KMS-11 (cell line): ENCODE results near the gene HPCAL1.

Experiments used
- H2AFZ ChIP-seq: fragments of 200-600 bp; sonication (generic); 2 replicates; pipeline ENCODE4 v1.6.1; 2016; ENCODE audit warnings: antibody characterized with exemption, mixed run types, low read depth
- H3K27ac ChIP-seq: fragments of 200-600 bp; sonication (generic); 2 replicates; pipeline ENCODE4 v1.6.1; 2016; ENCODE audit warnings: mild to moderate bottlenecking, mixed run types
- H3K27me3 ChIP-seq: fragments of 200-600 bp; sonication (generic); 2 replicates; pipeline ENCODE4 v1.6.1; 2017; ENCODE audit warnings: mild to moderate bottlenecking, low read depth, mixed run types, moderate library complexity; ENCODE audit not compliant: insufficient read depth
- H3K36me3 ChIP-seq: fragments of 200-600 bp; sonication (generic); 2 replicates; pipeline ENCODE4 v1.6.1; 2017; ENCODE audit warnings: mild to moderate bottlenecking, mixed run types; ENCODE audit not compliant: insufficient read depth
- H3K4me1 ChIP-seq: fragments of 200-600 bp; sonication (generic); 2 replicates; pipeline ENCODE4 v1.6.1; 2016; ENCODE audit warnings: mild to moderate bottlenecking, low read depth, mixed run types; ENCODE audit not compliant: poor library complexity, severe bottlenecking
- H3K4me2 ChIP-seq: fragments of 200-600 bp; sonication (generic); 2 replicates; pipeline ENCODE4 v1.7.0; 2016; ENCODE audit warnings: mild to moderate bottlenecking, mixed run types
- H3K4me3 ChIP-seq: fragments of 200-600 bp; sonication (generic); IDR thresholded peaks from 2 replicates; pipeline ENCODE4 v1.6.1; 2017; ENCODE audit warnings: low read depth, low read length, mixed read lengths; ENCODE audit not compliant: insufficient read depth
- H3K79me2 ChIP-seq: fragments of 200-600 bp; sonication (generic); 2 replicates; pipeline ENCODE4 v1.6.1; 2016; ENCODE audit warnings: low read depth, mixed run types; ENCODE audit not compliant: insufficient read depth
- H3K9ac ChIP-seq: fragments of 200-600 bp; sonication (generic); 2 replicates; pipeline ENCODE4 v1.6.1; 2016; ENCODE audit warnings: mild to moderate bottlenecking, mixed run types
- H4K20me1 ChIP-seq: fragments of 200-600 bp; sonication (generic); 2 replicates; pipeline ENCODE4 v1.6.1; 2016; ENCODE audit warnings: mild to moderate bottlenecking, mixed run types; ENCODE audit not compliant: insufficient read depth
- CTCF ChIP-seq: fragments of 200-600 bp; sonication (generic); conservative IDR thresholded peaks from 2 replicates; pipeline ENCODE4 v1.6.1; 2017; ENCODE audit warnings: low read depth, mild to moderate bottlenecking, antibody characterized with exemption, low read length, moderate library complexity, mixed read lengths

Gene HPCAL1

GRCh38 chr2:10359731-10360329 is 57.1 kb downstream of the HPCAL1 start:
- no peaks in the 10 kb centered on the region for H3K79me2 ChIP-seq
- no peak overlapping the region for H3K4me3 ChIP-seq
- no peak for TF ChIP-seq CTCF
- H3K36me3 ChIP-seq, result no peaks in the 10 kb centered on the region
- no peak overlapping the region for H2AFZ ChIP-seq
- H3K9ac ChIP-seq, result no peak overlapping the region
- H3K27ac ChIP-seq, result no peak overlapping the region
- H4K20me1 ChIP-seq, result no peaks in the 10 kb centered on the region
- no peak overlapping the region for H3K4me2 ChIP-seq
- H3K4me1 ChIP-seq, result no peaks in the 10 kb centered on the region
- H3K27me3 ChIP-seq, result no peaks in the 10 kb centered on the region

DNA sequence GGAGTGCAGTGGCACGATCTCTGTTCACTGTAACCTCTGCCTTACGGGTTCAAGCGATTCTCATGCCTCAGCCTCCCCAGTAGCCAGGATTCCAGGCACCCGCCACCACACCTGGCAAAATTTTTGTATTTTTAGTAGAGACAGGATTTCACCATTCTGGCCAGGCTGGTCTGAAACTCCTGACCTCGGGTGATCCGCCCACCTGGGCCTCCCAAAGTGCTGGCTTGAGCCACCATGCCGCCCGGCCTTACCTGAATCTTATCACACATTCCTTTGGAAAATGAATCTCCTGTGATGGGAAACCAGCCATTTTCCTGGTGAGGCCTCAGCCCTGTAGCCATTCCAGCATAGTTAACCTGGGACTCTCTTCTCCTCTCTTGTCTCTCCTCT is 57.8 kb downstream of the HPCAL1 start:
- no peak overlapping the region for H3K9ac ChIP-seq
- no peak overlapping the region for H3K4me2 ChIP-seq
- no peaks in the 10 kb centered on the region for H3K79me2 ChIP-seq
- no peak for TF ChIP-seq CTCF
- H3K4me1 ChIP-seq, result no peaks in the 10 kb centered on the region
- no peaks in the 10 kb centered on the region for H4K20me1 ChIP-seq
- H3K36me3 ChIP-seq, result no peaks in the 10 kb centered on the region
- no peak overlapping the region for H3K4me3 ChIP-seq
- H3K27ac ChIP-seq, result no peak overlapping the region
- H3K27me3 ChIP-seq, result no peaks in the 10 kb centered on the region
- no peak overlapping the region for H2AFZ ChIP-seq

DNA sequence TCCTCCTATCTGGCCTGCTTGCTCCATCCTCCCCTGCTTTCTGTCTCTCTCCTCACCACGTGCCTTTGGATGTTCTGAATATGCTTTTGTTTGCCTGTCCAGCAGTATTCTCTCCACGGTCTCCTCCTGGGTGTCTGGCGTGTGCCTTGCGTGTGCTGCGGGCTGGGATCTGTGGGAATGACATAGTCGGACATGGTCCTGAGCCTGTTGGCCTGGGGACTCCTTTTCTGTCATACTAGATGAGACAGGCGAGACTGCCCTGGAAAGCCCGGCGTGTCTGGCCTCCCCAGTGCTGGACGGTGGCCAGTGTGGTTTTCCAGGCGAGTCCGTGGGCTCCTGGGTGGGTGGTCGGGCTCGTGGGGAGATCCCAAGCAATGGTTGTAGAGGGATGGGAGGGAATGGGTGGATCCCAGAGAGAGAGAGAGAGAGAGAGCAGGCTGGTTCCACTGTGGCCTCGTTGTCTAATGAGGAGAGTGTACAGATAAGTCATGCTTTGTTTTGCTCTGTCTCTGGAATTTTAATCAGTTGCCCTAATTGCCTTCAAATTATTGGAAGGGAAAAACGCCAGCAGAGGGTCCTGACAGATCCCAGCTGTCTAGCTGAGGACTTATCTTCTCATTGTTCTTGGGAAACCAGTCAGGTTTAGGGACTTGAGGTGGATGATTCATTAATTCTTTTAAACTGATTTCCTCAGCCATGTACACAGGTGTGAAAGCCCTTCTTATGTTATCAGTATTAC is 58.3 kb downstream of the HPCAL1 start:
- no peaks in the 10 kb centered on the region for H3K27me3 ChIP-seq
- no peaks in the 10 kb centered on the region for H3K4me1 ChIP-seq
- no peak for TF ChIP-seq CTCF
- H3K4me2 ChIP-seq, result no peak overlapping the region
- H3K79me2 ChIP-seq, result no peaks in the 10 kb centered on the region
- H2AFZ ChIP-seq, result no peak overlapping the region
- H3K27ac ChIP-seq, result no peak overlapping the region
- no peaks in the 10 kb centered on the region for H4K20me1 ChIP-seq
- H3K4me3 ChIP-seq, result no peak overlapping the region
- H3K9ac ChIP-seq, result no peak overlapping the region
- H3K36me3 ChIP-seq, result no peaks in the 10 kb centered on the region

- Histone ChIP-seq H2AFZ (no peak overlapping the region), H3K27ac (no peak overlapping the region), H3K27me3 (no peaks in the 10 kb centered on the region), H3K4me3 (no peak overlapping the region), H3K79me2 (no peaks in the 10 kb centered on the region), H4K20me1 (no peaks in the 10 kb centered on the region), H3K9ac (no peak overlapping the region), H3K36me3 (no peaks in the 10 kb centered on the region), H3K4me1 (no peaks in the 10 kb centered on the region), H3K4me2 (no peak overlapping the region)
- TF ChIP-seq CTCF, result no peak
Observed at GRCh38 chr2:10362096-10362897, 59.6 kb downstream of the HPCAL1 start.
